Stimulated activated CD8-positive, alpha-beta memory T cell treated with anti-CD3 and anti-CD28 coated beads, Interleukin-7, amount 100 ng/mL, for 48 hours (primary cell): ENCODE measurements around the gene ILF2.
"Not testable (repeated sequence)": the region's sequence is repeated elsewhere in the genome, so short reads cannot be mapped to it uniquely, and the experiment has no call there.

Source experiments
- DNase-seq, 2 donors: peaks; one replicate each; pipeline ENCODE4 v3.0.0-alpha.2; 2020; ENCODE audit warnings: low read depth in 1 of 2; ENCODE audit errors: extremely low read depth in 1 of 2

The ILF2 gene

DNA sequence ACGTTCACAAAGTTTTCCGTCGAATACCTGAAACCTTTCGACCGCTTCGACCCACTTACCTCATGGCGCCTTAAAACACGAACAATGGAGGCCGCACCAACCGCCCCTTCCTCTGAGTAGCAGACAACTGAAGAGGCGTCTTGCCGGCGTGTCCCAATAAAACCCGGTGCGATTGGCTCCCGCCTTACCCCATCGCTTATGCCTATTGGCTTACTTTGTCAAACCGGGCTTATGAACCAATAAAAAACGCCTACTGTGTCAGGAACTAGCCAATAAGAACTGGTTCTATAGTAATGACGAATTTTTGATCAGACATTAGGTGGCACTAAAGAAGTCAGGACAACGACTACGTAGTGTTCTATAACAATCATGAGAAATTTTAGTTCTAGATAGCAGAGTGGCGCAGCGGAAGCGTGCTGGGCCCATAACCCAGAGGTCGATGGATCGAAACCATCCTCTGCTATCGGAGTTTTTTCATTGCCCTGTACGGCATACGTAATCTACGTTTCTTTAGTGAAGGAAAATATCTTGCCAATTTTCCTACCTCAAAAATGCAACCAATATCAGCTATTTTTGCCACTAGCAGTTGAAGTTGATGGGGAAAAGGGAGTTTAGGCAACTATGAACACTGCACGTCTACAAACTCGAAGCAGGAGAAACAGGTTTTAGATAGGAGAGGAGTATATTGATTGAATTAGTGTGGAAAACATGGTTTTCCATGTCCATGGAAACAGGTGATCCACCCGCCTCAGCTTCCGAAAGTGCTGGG is at the start of gene ILF2:
Gene ILF2 (minus strand): TSS at position 135 of the 769 bp plus-strand sequence. CDS start 71 bp downstream, at position 64.
- DNase-seq = peak; percentile 87 to 96

DNA sequence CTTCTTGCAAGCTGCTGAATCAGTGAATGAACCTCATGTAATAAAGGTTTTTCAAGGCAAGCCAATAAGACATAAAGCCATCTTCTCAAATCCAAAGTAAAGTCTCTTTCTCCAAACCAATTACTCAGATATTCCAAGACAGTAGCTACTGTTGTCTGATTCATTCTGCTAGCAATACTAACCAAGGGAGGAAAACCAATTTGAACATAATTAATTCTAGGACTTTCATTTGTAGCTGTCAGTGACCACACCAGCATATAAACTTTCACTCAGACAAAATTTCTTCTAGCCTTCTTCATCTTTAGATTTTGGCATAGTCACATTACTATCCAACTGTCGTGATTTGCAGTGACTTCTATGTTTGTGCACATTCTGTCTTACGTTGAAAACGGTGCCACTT is 46.5 kb upstream of the ILF2 start:
- DNase-seq = no peak

DNA sequence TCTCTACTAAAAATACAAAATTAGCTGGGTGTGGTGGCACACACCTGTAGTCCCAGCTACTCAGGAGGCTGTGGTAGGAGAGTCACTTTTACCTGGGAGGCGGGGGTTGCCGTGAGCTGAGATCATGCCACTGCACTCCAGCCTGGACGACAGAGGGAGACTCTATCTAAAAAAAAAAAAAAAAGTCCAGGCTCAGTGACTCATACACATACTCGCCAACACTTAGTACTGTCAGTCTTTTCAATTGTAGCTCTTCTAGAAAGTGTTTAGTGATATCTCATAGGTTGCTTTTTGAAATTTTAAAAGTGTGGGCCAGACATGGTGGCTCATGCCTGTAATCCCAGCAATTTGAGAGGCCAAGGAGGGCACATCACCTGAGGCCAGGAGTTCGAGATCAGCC is 45.4 kb upstream of the ILF2 start:
- not testable (repeated sequence) for DNase-seq

DNA sequence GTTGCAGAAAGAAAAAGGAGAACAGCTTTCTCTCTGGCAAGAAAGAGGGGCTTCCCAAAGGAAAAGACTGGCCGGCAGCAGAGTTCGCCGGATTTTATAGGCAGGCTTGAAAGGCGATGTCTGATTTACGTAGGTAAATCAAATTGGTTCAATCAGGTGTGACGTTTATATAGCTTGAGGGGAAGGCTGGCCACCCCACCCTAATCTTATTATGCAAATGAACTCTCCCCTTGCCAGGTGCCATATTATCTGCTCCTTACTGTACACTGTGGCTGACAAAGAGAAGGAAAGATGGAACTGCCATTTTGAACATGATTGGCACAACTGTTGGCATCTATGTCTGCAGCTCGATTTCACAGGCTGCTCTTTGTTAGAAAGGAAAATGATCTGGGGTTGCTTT is 40.2 kb upstream of the ILF2 start:
- no peak for DNase-seq

DNA sequence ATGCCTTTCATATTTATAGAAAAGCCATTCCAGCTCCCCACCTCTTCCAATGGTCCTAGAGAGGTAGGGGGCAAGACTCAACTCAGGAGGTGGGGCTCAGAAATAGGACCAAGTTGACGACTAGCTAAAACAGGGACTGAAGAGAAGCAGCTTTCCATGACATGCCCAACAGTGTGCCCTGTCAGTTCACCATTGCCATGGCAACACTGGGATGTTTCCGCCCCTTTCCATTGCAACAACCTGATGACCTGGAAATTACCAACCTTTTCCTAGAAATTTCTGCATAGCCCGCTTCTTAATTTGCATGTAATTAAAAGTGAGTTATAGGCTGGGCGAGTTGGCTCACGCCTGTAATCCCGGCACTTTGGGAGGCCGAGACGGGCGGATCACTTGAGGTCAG is 34.7 kb upstream of the ILF2 start:
- DNase-seq = no peak

DNA sequence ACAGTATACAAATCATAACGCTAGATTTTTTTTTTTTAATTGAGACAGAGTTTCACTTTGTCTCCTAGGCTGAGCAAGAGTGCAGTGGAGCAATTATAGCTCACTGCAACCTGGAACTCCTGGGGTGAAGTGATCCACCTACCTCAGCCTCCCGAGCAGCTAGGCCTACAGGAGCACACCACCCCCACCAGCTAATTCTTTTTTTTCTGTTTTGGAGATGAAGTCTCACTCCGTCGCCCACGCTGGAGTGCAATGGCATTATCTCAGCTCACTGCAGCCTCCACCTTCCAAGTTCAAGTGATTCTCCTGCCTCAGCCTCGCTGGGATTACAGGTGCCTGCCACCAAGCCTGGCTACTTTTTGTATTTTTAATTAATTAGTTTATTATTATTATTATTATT is 29.0 kb upstream of the ILF2 start:
- DNase-seq = no peak

DNA sequence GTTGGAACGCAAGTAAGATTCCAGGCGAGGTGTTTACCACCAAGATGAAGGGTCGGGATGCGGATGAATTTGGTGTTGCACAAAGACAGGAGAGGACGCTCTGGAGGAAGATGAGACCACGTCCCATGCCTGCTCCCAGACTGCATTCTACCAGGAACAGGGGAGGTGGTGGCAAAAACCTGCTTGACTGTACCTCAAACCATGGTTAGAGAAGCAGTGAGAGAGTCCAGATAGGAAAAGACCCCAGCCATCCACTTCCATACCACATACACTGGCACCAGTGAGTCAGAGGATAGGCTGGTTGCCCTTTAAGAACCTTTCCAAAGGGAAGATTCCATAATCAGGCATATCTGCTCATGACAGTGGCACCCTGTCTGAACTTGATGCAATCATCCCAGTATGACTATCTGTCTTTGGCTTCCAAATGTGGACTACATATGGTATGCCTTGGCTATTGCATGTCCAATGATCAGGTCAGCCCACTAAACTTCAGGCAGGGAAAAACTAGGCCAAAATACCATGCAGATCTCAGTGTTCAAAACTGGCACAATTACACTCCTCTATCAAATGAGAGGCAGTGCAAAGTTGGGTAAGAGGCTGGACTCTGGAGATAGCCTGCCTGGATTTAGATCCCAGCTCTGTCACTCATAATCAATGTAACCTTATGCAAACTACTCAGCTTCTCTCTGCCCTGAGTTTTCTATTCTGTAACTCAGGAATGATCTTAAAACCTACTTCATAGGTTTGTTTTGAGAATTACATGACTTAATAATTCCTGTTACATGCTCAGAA is 28.3 kb upstream of the ILF2 start:
- no peak for DNase-seq

DNA sequence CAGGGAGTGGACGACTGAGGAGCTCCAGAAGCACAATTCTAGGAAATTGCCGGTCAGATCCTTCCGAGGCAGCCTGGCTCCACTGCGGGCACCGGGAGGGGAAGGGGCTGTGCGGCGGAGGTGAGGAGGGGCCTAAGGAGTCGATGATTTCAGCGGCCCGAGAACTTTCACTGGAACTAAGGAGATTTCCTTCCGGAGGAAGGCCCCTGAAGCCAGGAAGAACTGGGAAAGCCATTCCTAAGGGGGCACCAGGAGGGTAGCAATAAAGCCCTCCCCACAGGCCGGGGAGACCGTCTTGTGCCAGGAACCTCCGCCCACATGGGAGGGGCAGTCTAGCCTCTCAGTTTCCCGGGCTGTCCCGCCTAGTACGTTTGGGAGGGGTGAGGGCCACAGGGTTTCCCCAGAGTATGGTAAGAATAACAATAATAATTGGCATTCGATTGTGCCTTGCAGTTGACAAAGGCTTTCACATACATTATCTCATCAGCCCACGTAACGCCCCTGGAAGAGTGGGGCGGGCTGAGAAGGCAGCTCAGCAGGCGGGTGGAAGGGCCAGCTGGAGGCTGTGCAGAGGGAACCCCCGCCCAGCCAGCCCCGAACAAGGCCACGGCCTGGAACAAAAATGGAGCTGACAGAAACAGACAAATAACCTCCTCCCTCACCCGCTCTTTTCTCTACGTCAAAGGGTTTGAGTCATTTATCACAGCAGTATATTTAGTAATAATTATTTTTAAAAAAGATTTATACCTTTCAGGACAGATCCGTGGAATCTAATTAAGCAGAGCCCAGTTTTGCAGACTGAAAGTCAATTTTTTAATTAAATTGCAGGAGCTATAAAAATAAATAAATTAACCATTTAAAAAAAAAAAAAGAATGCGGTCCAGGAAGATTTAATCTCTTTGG is 27.5 kb upstream of the ILF2 start:
- DNase-seq = no peak

DNA sequence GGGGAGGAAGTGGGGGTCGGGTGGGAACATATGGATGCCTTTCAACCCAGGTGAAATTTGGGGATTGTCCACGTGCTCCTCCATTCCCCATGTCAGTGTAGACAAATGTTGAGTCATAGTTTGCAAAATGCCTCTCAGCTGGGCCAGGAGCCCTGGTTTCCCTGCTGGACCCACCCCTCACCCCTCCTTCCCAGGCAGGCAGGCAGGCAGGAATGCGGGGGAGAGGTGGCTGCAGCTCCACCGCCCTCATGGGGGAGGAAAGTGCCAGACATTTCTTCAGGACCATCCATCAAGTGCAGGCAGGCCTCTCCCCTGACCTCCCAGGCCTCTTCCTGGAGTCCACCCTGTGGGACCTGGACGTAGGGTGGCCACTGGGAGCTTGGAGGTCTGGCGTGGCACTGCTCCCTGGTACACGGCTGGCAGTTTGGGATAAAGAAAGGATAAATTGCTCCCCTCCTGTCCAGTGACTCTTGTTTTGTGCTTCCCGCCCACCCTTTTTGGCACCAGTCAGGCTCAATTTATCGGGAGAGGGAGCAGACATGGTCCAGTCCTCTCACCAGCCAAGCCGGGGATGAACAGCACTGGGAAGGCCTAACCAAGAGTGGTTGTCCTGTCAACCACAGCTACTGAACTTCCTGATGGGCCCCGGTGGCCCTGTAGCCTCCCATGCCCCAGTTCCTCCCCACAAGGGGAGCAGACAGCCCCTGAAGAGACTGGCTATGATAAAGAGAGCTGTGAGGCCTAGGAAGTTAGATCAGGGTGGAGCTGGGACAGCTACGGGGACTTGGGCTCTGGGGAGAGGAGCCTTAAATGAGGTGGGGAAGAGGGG is 26.6 kb upstream of the ILF2 start:
- DNase-seq = no peak

DNA sequence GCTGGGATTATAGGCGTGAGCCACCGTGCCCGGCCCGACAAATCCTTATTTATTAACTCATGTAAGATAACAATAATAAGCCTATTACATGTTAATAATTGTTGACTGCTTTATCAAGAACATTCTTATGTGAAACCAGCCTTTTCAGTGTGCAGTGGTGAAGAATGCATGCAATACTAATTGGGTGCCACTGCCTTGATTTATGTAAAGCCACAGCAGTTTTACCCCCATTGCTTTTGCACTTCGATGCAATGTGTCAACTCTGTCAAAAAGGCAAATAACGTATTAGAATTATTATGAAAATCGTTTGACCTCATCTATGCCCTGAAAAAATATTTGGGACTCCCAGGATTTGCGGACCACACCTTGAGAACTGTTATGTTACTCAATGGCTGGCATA is 25.9 kb upstream of the ILF2 start:
- DNase-seq = no peak

DNA sequence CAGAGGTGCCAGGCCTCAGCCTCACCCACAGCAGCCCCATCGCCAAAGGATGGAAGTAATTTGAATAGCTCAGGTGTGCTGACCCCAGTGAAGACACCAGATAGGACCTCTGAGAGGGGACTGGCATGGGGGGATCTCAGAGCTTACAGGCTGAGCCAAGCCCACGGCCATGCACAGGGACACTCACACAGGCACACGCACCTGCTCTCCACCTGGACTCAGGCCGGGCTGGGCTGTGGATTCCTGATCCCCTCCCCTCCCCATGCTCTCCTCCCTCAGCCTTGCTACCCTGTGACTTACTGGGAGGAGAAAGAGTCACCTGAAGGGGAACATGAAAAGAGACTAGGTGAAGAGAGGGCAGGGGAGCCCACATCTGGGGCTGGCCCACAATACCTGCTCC is 22.7 kb upstream of the ILF2 start:
- DNase-seq = no peak

DNA sequence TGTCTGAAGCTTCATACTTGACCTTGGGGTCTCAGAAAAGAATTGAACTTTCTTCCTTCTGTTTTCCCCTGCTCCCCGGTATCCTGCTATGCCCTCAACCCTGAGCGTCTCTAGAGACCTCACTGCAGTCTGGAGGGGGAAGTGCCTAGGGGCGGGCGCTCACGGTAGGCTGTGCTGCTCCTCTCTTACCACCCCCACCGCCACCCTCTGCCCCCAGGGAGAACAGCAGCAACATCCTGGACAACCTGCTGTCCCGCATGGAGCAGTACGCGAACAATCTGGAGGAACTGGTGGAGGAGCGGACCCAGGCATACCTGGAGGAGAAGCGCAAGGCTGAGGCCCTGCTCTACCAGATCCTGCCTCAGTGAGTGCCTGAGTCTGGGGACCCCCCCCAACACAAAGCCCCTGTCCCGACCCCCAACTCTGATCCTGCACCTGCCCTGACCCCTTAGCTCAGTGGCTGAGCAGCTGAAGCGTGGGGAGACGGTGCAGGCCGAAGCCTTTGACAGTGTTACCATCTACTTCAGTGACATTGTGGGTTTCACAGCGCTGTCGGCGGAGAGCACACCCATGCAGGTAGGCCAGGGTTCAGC is 18.0 kb upstream of the ILF2 start:
- no peak for DNase-seq

DNA sequence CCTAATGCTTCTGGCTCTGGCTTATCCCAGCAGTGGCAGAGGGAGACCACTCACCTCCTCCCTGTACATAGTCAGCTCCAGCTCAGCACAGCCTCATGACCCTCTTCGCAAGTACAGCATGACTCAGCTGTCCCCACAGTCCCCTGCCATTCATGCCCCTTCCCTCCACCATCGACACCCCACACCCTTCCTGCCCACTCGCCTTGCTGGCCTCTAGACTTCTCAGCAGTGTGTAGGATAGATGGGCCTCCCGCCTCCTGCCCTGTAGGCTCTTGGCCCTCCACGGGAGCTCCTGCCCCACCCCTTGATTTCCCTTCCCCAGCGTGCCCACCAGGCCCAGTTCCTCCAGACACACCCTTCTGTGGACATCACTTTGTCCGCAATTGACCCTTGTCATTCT is 17.5 kb upstream of the ILF2 start:
- DNase-seq = no peak

DNA sequence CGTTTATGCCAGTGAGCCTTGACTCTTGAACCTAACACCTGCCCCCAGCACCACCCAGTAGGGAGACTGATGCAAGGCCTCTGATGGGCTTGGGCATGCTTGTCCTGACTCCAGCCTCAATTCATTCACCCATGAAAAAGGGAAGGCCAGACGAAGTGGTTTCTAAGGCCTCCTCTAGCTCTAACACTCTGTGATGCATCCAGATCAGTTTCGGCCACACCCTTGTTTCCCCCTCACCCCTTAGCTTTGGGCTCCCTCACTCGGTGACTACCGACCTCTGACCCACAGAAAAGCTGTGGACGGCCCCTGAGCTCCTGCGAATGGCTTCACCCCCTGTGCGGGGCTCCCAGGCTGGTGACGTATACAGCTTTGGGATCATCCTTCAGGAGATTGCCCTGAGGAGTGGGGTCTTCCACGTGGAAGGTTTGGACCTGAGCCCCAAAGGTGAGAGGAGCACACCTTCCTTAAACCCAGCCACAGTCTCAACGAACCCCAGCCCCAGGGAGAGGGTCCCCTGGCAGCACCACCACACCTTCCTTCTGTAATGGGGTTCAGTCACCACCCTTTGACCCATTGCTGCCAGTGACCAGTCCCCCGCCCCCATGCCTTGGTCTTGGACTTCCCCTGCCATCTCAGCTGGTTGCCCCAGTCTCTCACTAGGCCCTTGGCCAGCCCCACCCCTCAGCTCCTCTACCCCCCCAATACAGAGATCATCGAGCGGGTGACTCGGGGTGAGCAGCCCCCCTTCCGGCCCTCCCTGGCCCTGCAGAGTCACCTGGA is 16.7 kb upstream of the ILF2 start:
- DNase-seq = no peak

DNA sequence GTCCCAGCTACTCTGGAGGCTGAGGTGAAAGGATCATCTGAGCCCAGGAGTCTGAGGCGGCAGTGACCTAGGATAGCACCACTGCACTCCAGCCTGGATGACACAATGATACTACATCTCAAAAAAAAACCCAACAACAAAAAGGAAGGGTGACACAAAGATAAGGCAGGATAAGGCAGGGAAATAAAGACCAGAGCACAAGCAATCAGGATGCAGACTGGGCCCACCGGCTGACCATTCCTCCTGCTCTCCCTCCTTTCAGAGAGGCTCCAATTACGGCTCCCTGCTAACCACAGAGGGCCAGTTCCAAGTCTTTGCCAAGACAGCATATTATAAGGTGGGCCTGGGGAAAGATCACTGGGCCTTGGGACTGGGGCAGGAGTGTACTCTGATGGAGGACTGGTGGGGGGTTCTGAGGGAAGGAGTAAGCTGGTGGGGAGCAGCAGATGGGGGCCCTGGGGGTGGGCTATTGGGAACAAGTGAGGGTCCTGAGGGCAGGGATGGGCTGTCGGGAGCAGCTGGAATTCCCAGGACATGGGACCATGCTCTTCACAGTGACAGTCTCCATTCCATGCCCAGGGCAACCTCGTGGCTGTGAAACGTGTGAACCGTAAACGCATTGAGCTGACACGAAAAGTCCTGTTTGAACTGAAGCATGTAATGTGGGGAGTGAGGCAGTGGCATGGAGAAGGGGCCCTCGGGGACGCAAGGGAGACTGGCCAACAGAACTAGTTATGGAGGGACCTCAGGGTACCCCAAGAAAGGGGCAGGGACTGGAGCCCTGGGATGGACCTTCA is 14.9 kb upstream of the ILF2 start:
- DNase-seq = no peak

DNA sequence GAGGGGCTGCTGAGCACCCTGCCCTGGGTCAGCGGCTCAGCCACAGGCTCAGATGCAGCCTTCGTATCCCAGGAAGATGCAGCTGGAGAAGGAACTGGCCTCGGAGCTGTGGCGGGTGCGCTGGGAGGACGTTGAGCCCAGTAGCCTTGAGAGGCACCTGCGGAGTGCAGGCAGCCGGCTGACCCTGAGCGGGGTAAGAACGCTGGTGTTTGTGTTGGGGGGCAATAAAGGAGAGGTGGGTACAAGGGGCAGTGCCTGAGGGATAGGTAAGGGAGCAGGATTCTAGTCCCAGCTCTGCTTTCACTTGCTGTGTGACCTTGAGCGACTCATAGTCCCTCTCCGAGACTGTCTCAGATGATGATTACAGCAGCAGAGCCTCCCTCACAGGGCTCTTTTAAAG is 14.1 kb upstream of the ILF2 start:
- no peak for DNase-seq

DNA sequence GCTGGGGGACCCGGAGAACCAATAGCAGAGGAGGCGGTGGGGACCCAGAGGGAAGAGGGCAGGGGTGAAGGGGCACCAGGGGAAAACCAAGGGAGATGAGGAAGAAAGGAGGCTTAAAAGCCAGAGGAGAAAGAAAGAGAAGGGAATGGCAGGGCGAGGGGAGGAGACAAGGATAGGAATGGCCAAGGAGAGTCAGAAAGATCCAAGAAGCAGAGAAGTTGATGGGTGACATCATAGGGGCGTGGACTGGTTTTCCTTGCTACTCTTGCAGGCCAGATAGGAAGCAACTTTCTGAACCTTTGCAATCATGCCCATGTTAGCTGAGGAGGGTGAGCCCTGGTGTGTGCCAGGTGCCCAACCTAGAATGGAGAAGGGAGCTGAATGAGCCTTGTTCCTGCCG is 13.1 kb upstream of the ILF2 start:
- no peak for DNase-seq

DNA sequence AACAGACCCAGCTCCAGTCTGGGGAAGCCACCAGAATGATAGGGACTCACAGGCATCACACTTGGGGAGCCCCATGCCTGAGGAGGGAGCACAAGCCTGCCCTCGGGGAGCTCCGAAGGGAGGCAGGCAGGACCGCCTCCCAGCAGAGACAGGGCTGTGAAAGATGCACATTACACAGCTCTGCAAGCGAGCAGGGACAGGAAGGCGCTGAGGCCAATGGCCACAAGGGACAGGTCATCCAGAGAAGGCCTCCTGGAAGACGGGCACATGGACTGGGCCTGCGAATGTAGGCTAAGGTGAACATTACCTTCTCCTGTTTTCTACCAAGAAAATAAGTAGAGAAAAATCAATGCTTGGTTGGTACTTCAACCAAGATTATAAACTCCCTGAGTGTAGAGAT is 11.9 kb upstream of the ILF2 start:
- DNase-seq = no peak

DNA sequence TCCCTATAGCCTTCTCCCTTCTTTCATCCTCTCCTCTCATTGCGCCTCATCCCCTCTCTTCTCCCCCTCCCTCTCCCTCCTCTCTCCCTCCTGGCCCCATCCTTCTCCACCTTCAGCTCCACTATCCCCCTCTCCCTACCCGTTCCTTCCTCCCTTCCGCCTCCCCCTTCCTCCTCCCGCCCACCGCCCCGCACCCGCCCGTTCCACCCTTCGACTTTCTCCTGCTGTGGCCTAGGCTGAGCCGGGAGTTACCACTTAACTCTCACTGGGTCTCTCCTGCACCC is 9.3 kb upstream of the ILF2 start:
- no peak for DNase-seq
